Measurements from ENCODE around the gene RAMACL.

Gene RAMACL

GRCh38 chr6:166575205-166575604 lies 11.3 kb downstream of the RAMACL start:
- H3K27ac ChIP-seq (ENCODE audit: low read length): no peak overlapping the region
- H3K4me3 ChIP-seq (ENCODE audit: low read length): no peak overlapping the region
- no peak for TF ChIP-seq EZH2phosphoT487 (IDR thresholded peaks at IDR 0.05; ENCODE audit: low read depth)
- TF ChIP-seq CTCF (IDR thresholded peaks at IDR 0.05; ENCODE audit: low read depth, low read length): no peak
- no peak overlapping the region for H3K4me2 ChIP-seq (ENCODE audit: low read length)
- no peaks in the 10 kb centered on the region for H3K36me3 ChIP-seq (replicated peaks; ENCODE audit: low read depth, low read length)
- H4K20me1 ChIP-seq (ENCODE audit: insufficient read depth, low read length): no peaks in the 10 kb centered on the region
- H3K9me3 ChIP-seq (ENCODE audit: insufficient read depth, low read length): no peaks in the 10 kb centered on the region
- no peaks in the 10 kb centered on the region for H3K4me1 ChIP-seq (ENCODE audit: low read length)
- no peak overlapping the region for H3K9ac ChIP-seq (ENCODE audit: low read length)
- no peaks in the 10 kb centered on the region for H3K79me2 ChIP-seq (ENCODE audit: low read length)
- no peak overlapping the region for H2AFZ ChIP-seq (ENCODE audit: low read depth, low read length)
- no peaks in the 10 kb centered on the region for H3K27me3 ChIP-seq (ENCODE audit: low read depth, low read length)

GRCh38 chr6:166573511-166574216 lies 12.8 kb downstream of the RAMACL start:
- no peak overlapping the region for H3K27ac ChIP-seq (ENCODE audit: low read length)
- H3K36me3 ChIP-seq (replicated peaks; ENCODE audit: low read depth, low read length): no peaks in the 10 kb centered on the region
- no peaks in the 10 kb centered on the region for H3K79me2 ChIP-seq (ENCODE audit: low read length)
- H3K9ac ChIP-seq (ENCODE audit: low read length): no peak overlapping the region
- no peak overlapping the region for H3K4me3 ChIP-seq (ENCODE audit: low read length)
- H2AFZ ChIP-seq (ENCODE audit: low read depth, low read length): no peak overlapping the region
- no peaks in the 10 kb centered on the region for H4K20me1 ChIP-seq (ENCODE audit: insufficient read depth, low read length)
- no peaks in the 10 kb centered on the region for H3K9me3 ChIP-seq (ENCODE audit: insufficient read depth, low read length)
- TF ChIP-seq CTCF (IDR thresholded peaks at IDR 0.05; ENCODE audit: low read depth, low read length) (no peak), EZH2phosphoT487 (IDR thresholded peaks at IDR 0.05; ENCODE audit: low read depth) (no peak)
- no peak overlapping the region for H3K4me2 ChIP-seq (ENCODE audit: low read length)
- no peaks in the 10 kb centered on the region for H3K4me1 ChIP-seq (ENCODE audit: low read length)
- no peaks in the 10 kb centered on the region for H3K27me3 ChIP-seq (ENCODE audit: low read depth, low read length)

- no peaks in the 10 kb centered on the region for H3K4me1 ChIP-seq (ENCODE audit: low read length)
- no peak overlapping the region for H3K27ac ChIP-seq (ENCODE audit: low read length)
- TF ChIP-seq CTCF (IDR thresholded peaks at IDR 0.05; ENCODE audit: low read depth, low read length) (no peak), EZH2phosphoT487 (IDR thresholded peaks at IDR 0.05; ENCODE audit: low read depth) (no peak)
- no peak overlapping the region for H3K9ac ChIP-seq (ENCODE audit: low read length)
- H3K4me2 ChIP-seq (ENCODE audit: low read length): no peak overlapping the region
- H3K9me3 ChIP-seq (ENCODE audit: insufficient read depth, low read length): no peaks in the 10 kb centered on the region
- H3K36me3 ChIP-seq (replicated peaks; ENCODE audit: low read depth, low read length): no peaks in the 10 kb centered on the region
- H3K27me3 ChIP-seq (ENCODE audit: low read depth, low read length): no peaks in the 10 kb centered on the region
- no peak overlapping the region for H3K4me3 ChIP-seq (ENCODE audit: low read length)
- no peak overlapping the region for H2AFZ ChIP-seq (ENCODE audit: low read depth, low read length)
- no peaks in the 10 kb centered on the region for H4K20me1 ChIP-seq (ENCODE audit: insufficient read depth, low read length)
- no peaks in the 10 kb centered on the region for H3K79me2 ChIP-seq (ENCODE audit: low read length)
Observed at GRCh38 chr6:166572370-166573261, 13.9 kb downstream of the RAMACL start.

Data from OCI-LY3 (cell line).